HepG2 (cell line): ENCODE results near the gene KIF2C. TPM values are rescaled to one million over a fixed set of nuclear protein-coding genes. Genes with fewer than 3 reads are reported as not detected.

ENCODE experiments used
- ATAD3A ChIP-seq: sonication (generic); formaldehyde crosslinking; IDR thresholded peaks from 2 replicates; pipeline ENCODE4 v1.4.0; 2020; ENCODE audit warnings: missing genetic modification reagents
- BCLAF1 ChIP-seq: fragments of 450-650 bp; IDR thresholded peaks from 2 replicates; pipeline ENCODE4 v1.6.1; 2017; ENCODE audit warnings: mild to moderate bottlenecking
- CEBPB ChIP-seq: IDR thresholded peaks from 2 replicates; pipeline ENCODE4 v1.6.1; 2011; ENCODE audit warnings: low read depth, low read length, improper control_type of control experiment, borderline replicate concordance
- JUND ChIP-seq: sonication (generic); formaldehyde crosslinking; IDR thresholded peaks from 2 replicates; pipeline ENCODE4 v1.8.0; 2022; ENCODE audit warnings: mild to moderate bottlenecking, missing genetic modification reagents
- MBD4 ChIP-seq: IDR thresholded peaks from 2 replicates; pipeline ENCODE4 v1.6.1; 2012; ENCODE audit warnings: low read length, inconsistent platforms, borderline replicate concordance
- PBX3 ChIP-seq: sonication (generic); formaldehyde crosslinking; IDR thresholded peaks from 2 replicates; pipeline ENCODE4 v1.8.1; 2023; ENCODE audit warnings: missing genetic modification reagents, inconsistent platforms, borderline replicate concordance
- RAD21 ChIP-seq: fragments of 450-650 bp; formaldehyde crosslinking; IDR thresholded peaks from 2 replicates; pipeline ENCODE4 v1.5.0; 2020; ENCODE audit warnings: mild to moderate bottlenecking
- REST ChIP-seq, 2 experiments: IDR thresholded peaks; 2 replicates each; pipeline ENCODE4 v1.6.1; 2011 to 2012; ENCODE audit warnings: low read length in 2 of 2, borderline replicate concordance in 1 of 2, low read depth in 1 of 2, mild to moderate bottlenecking in 1 of 2, moderate library complexity in 1 of 2
- SIN3B ChIP-seq: fragments of 150-350 bp; IDR thresholded peaks from 2 replicates; pipeline ENCODE4 v1.6.1; 2014; ENCODE audit warnings: low read length
- SOX5 ChIP-seq: IDR thresholded peaks from 2 replicates; pipeline ENCODE4 v1.6.1; 2016; ENCODE audit warnings: borderline replicate concordance
- ZBTB10 ChIP-seq: sonication (generic); formaldehyde crosslinking; IDR thresholded peaks from 2 replicates; pipeline ENCODE4 v1.4.0; 2020; ENCODE audit warnings: missing genetic modification reagents, borderline replicate concordance
- ZBTB38 ChIP-seq: sonication (generic); formaldehyde crosslinking; IDR thresholded peaks from 2 replicates; pipeline ENCODE4 v1.5.1; 2020; ENCODE audit warnings: mild to moderate bottlenecking, missing genetic modification reagents
- ZKSCAN5 ChIP-seq: sonication (generic); formaldehyde crosslinking; IDR thresholded peaks from 2 replicates; pipeline ENCODE4 v1.5.1; 2020; ENCODE audit warnings: mild to moderate bottlenecking, missing genetic modification reagents
- ZMAT5 ChIP-seq: sonication (generic); formaldehyde crosslinking; IDR thresholded peaks from 2 replicates; pipeline ENCODE4 v1.5.0; 2020; ENCODE audit warnings: mild to moderate bottlenecking, low read depth, missing genetic modification reagents, borderline replicate concordance
- ZNF224 ChIP-seq: sonication (generic); formaldehyde crosslinking; IDR thresholded peaks from 2 replicates; pipeline ENCODE4 v1.5.0; 2020; ENCODE audit warnings: mild to moderate bottlenecking, missing genetic modification reagents
- ZNF256 ChIP-seq: sonication (generic); formaldehyde crosslinking; conservative IDR thresholded peaks from 2 replicates; pipeline ENCODE4 v1.4.0; 2020; ENCODE audit warnings: missing genetic modification reagents
- ZNF501 ChIP-seq: sonication (generic); formaldehyde crosslinking; IDR thresholded peaks from 2 replicates; pipeline ENCODE4 v1.5.1; 2020; ENCODE audit warnings: mild to moderate bottlenecking, moderate library complexity, missing genetic modification reagents
- ZNF614 ChIP-seq: IDR thresholded peaks from 2 replicates; pipeline ENCODE4 v1.6.1; 2018; ENCODE audit warnings: missing biosample characterization, missing genetic modification reagents, inconsistent platforms, borderline replicate concordance
- polyA plus RNA-seq, 8 experiments: library from polyadenylated mRNA; depleted of rRNA in 3 of 8; stranded (reverse) in 7 of 8; unstranded in 1 of 8; fragments of >200 nt; fragmentation: Illumina TruSeq in 4 of 8; extraction: Trizol in 4 of 8; gene quantifications; 2 replicates each; pipeline versions ENCODE4 v1.2.1 to v1.2.3, GENCODE V29; 2011 to 2016; ENCODE audit warnings: low read depth in 4 of 8, missing spikeins in 1 of 8, mixed read lengths in 1 of 8; ENCODE audit not compliant: insufficient read depth in 1 of 8
- total RNA-seq, 5 experiments: library from RNA; depleted of rRNA; stranded (reverse); fragments of >200 nt; fragmentation: Illumina TruSeq; extraction: Trizol; gene quantifications; 2 replicates each; pipeline ENCODE4 v1.2.3, GENCODE V29; 2016; ENCODE audit warnings: low read depth in 1 of 5

The KIF2C gene
- total and polyA plus RNA-seq, 2 of the 13 experiments (the other 11 are each of a cell fraction or from before 2014, with no cell fraction given): 29.7 to 53.7 TPM

GRCh38 chr1:44721485-44722361 lies 17.9 kb upstream of the KIF2C start (continued):
- no peak for TF ChIP-seq ZKSCAN5
- TF ChIP-seq CEBPB: no peak
- no peak for TF ChIP-seq ZBTB10 (CRISPR knock-in tag)
- TF ChIP-seq BCLAF1: no peak
- TF ChIP-seq ZNF256 (CRISPR knock-in tag): peak; percentile 29; the same call in 1 of the 2 replicates
- peak in 1 of 2 experiments; percentile 49; a peak in 1 of 4 replicates for TF ChIP-seq REST (IDR thresholded peaks at IDR 0.05; ENCODE audit: borderline replicate concordance in 1 of 2, low read depth in 1 of 2, low read length in 2 of 2)
- peak; percentile 86 for TF ChIP-seq ZNF614
- no peak for TF ChIP-seq ZNF501 (CRISPR knock-in tag)
- TF ChIP-seq JUND (CRISPR knock-in tag): peak; percentile 25; the same call in 1 of the 2 replicates
- no peak for TF ChIP-seq ATAD3A
- no peak for TF ChIP-seq ZNF224 (CRISPR knock-in tag)
- TF ChIP-seq PBX3: peak; percentile 90; the same call in 1 of the 2 replicates
- TF ChIP-seq ZMAT5: no peak
- peak; percentile 39; the same call in 1 of the 2 replicates for TF ChIP-seq SOX5 (CRISPR knock-in tag)
- peak; percentile 86 for TF ChIP-seq RAD21 (CRISPR knock-in tag)
- peak; percentile 97 for TF ChIP-seq MBD4
- TF ChIP-seq ZBTB38 (CRISPR knock-in tag): no peak
- TF ChIP-seq SIN3B: peak; percentile 80; the same call in 1 of the 2 replicates
